Measurements from ENCODE around the gene RALGAPA1.
"Not testable (repeated sequence)": the region's sequence is repeated elsewhere in the genome, so short reads cannot be mapped to it uniquely, and the experiment has no call there.

RALGAPA1 gene

DNA sequence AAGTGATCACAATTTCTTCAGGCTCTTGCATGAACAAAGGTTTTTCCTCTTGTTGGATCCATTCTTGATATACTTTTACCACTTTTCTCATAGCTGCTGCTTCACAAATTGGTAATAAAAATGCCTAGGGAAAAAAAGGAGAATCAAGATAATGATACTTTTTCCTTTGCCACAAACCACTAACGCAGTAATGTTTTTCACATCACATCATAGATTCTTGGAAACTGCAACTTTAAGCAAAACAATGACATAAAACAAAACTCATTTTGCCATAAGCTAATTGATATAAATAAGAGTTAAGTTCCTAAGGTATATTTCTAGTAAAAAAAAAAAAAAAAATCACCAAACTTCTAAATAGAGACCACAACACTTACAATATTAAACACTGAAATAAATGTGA, 66.7 kb downstream of the RALGAPA1 start:
- DNase-seq (ENCODE audit: low read depth in 1 of 2, low spot score in 1 of 2), result no peak
- Histone ChIP-seq H3K4me3 (replicated peaks; ENCODE audit: insufficient read depth, low read length) (no peak overlapping the region), H3K27me3 (ENCODE audit: insufficient read depth, poor library complexity, severe bottlenecking) (no peaks in the 10 kb centered on the region), H3K27ac (replicated peaks) (no peak overlapping the region)
- no peak for TF ChIP-seq CTCF (IDR thresholded peaks at IDR 0.05; ENCODE audit: insufficient read depth, low read length)
- no peak for TF ChIP-seq SPI1 (IDR thresholded peaks at IDR 0.05; ENCODE audit: borderline replicate concordance, low read depth)
- no peak for TF ChIP-seq REST (IDR thresholded peaks at IDR 0.05; ENCODE audit: insufficient replicate concordance, low read depth)
- no peak for TF ChIP-seq POLR2AphosphoS5 (IDR thresholded peaks at IDR 0.05; ENCODE audit: low read depth)
- TF ChIP-seq GABPA (IDR thresholded peaks at IDR 0.05; ENCODE audit: low read depth), result no peak

DNA sequence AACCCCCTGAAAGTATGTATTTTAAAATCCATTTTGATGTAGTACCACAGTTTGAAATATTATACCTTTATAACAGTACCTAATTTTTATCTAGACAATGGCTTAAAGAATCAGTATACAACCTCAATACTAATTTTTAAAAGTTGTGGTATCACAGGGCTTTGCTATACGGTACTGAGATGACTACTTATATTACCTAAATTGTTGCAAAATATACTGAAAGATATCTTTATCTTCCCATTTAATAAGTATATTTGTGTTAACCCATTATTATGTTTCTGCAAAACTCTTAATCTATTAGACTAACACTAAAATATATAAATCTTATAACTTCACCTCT, 67.1 kb downstream of the RALGAPA1 start:
- no peak for DNase-seq (ENCODE audit: low read depth in 1 of 2, low spot score in 1 of 2)
- Histone ChIP-seq H3K27ac (replicated peaks) (no peak overlapping the region), H3K4me3 (replicated peaks; ENCODE audit: insufficient read depth, low read length) (no peak overlapping the region), H3K27me3 (ENCODE audit: insufficient read depth, poor library complexity, severe bottlenecking) (no peaks in the 10 kb centered on the region)
- TF ChIP-seq POLR2AphosphoS5 (IDR thresholded peaks at IDR 0.05; ENCODE audit: low read depth), result no peak

- DNase-seq (ENCODE audit: low read depth in 1 of 2, low spot score in 1 of 2), result no peak
- no peak for TF ChIP-seq GABPA (IDR thresholded peaks at IDR 0.05; ENCODE audit: low read depth)
- TF ChIP-seq CTCF (IDR thresholded peaks at IDR 0.05; ENCODE audit: insufficient read depth, low read length), result no peak
- TF ChIP-seq POLR2AphosphoS5 (IDR thresholded peaks at IDR 0.05; ENCODE audit: low read depth), result no peak
- no peak for TF ChIP-seq SPI1 (IDR thresholded peaks at IDR 0.05; ENCODE audit: borderline replicate concordance, low read depth)
- TF ChIP-seq REST (IDR thresholded peaks at IDR 0.05; ENCODE audit: insufficient replicate concordance, low read depth), result no peak
- no peak overlapping the region for H3K4me3 ChIP-seq (replicated peaks; ENCODE audit: insufficient read depth, low read length)
- H3K27ac ChIP-seq (replicated peaks), result no peak overlapping the region
- no peaks in the 10 kb centered on the region for H3K27me3 ChIP-seq (ENCODE audit: insufficient read depth, poor library complexity, severe bottlenecking)
Measured at GRCh38 chr14:35741345-35742031, 67.6 kb downstream of the RALGAPA1 start.

DNA sequence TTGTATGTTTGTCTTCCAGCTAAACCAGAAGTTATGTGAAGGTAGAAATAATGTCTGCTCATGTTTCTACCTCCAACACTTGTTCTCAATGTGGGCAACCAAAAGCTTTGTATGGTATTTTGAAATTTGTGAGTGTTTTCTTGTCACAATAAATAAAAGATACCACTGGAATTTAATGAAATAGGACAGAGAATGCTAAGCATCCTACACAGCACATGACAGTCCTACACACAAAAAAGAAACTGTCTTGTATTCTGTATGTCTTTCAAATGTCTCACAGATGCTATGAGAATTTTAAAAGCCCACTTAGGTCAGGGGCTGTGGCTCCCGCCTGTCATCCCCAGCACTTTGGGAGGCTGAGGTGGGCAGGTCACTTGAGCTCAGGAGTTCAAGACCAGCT, 68.9 kb downstream of the RALGAPA1 start:
- Histone ChIP-seq H3K27ac (replicated peaks) (no peak overlapping the region), H3K27me3 (ENCODE audit: insufficient read depth, poor library complexity, severe bottlenecking) (no peaks in the 10 kb centered on the region), H3K4me3 (replicated peaks; ENCODE audit: insufficient read depth, low read length) (no peak overlapping the region)
- TF ChIP-seq REST (IDR thresholded peaks at IDR 0.05; ENCODE audit: insufficient replicate concordance, low read depth) (no peak), POLR2AphosphoS5 (IDR thresholded peaks at IDR 0.05; ENCODE audit: low read depth) (no peak), SPI1 (IDR thresholded peaks at IDR 0.05; ENCODE audit: borderline replicate concordance, low read depth) (no peak), CTCF (IDR thresholded peaks at IDR 0.05; ENCODE audit: insufficient read depth, low read length) (no peak), GABPA (IDR thresholded peaks at IDR 0.05; ENCODE audit: low read depth) (no peak)
- DNase-seq (ENCODE audit: low read depth in 1 of 2, low spot score in 1 of 2), result no peak

- H3K4me3 ChIP-seq (replicated peaks; ENCODE audit: insufficient read depth, low read length); H3K27ac ChIP-seq (replicated peaks): not testable (repeated sequence)
Measured at GRCh38 chr14:35735163-35735562, 73.9 kb downstream of the RALGAPA1 start.

DNA sequence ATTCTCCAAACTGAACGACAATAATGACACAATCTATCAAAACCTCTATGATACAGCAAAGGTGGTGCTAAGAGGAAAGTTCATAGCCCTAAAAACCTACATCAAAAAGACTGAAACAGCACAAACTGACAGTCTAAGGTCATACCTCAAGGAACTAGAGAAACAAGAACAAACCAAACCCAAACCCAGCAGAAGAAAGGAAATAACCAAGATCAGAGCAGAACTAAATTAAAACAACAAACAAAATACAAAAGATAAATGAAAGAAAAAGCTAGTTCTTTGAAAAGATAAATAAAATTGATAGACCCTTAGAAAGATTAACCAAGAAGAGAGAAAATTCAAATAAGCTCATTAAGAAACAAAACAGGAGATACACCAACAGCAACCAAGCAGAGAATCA, 75.6 kb downstream of the RALGAPA1 start:
- not testable (repeated sequence) for H3K27ac ChIP-seq (replicated peaks); H3K27me3 ChIP-seq (ENCODE audit: insufficient read depth, poor library complexity, severe bottlenecking); DNase-seq (ENCODE audit: low read depth in 1 of 2, low spot score in 1 of 2); H3K4me3 ChIP-seq (replicated peaks; ENCODE audit: insufficient read depth, low read length)

More at GRCh38 chr14:35735163-35735562, 73.9 kb downstream of the RALGAPA1 start:
- not testable (repeated sequence) for DNase-seq (ENCODE audit: low read depth in 1 of 2, low spot score in 1 of 2); H3K27me3 ChIP-seq (ENCODE audit: insufficient read depth, poor library complexity, severe bottlenecking)
